Endodermal cell (in vitro differentiated cells): ENCODE results near the gene KIAA0232. TPM values are rescaled to one million over a fixed set of nuclear protein-coding genes. Genes with fewer than 3 reads are reported as not detected.

Source experiments
- DNase-seq: peaks from one replicate; pipeline ENCODE4 v3.0.0-alpha.2; 2017
- H3K27ac ChIP-seq: 2 replicates; pipeline ENCODE4 v1.5.1; 2013; ENCODE audit warnings: mild to moderate bottlenecking, low read depth, low read length, moderate library complexity
- H3K27me3 ChIP-seq: 2 replicates; pipeline ENCODE4 v1.6.1; 2013; ENCODE audit warnings: mild to moderate bottlenecking, low read length, moderate library complexity; ENCODE audit not compliant: insufficient read depth, control insufficient read depth, poor library complexity, severe bottlenecking
- H3K36me3 ChIP-seq: 2 replicates; pipeline ENCODE4 v1.7.0; 2013; ENCODE audit warnings: mild to moderate bottlenecking, low read length, moderate library complexity; ENCODE audit not compliant: control insufficient read depth, insufficient read depth
- H3K4me1 ChIP-seq: one replicate; pipeline ENCODE4 v1.7.0; 2013; ENCODE audit warnings: low read length; ENCODE audit not compliant: control insufficient read depth, insufficient read depth
- H3K4me3 ChIP-seq: 2 replicates; pipeline ENCODE4 v1.5.1; 2013; ENCODE audit warnings: mild to moderate bottlenecking, low read length, moderate library complexity
- H3K9ac ChIP-seq: 2 replicates; pipeline ENCODE4 v1.6.1; 2013; ENCODE audit warnings: mild to moderate bottlenecking, low read length, moderate library complexity; ENCODE audit not compliant: poor library complexity, severe bottlenecking; ENCODE audit errors: extremely low read depth
- H3K9me3 ChIP-seq: 2 replicates; pipeline ENCODE4 v1.6.1; 2013; ENCODE audit warnings: mild to moderate bottlenecking, low read length, moderate library complexity; ENCODE audit not compliant: control insufficient read depth
- H3K27ac Mint-ChIP-seq: 2 replicates; pipeline ENCODE4 v1.8.0; 2020; ENCODE audit warnings: mixed read lengths
- H3K27me3 Mint-ChIP-seq: 2 replicates; pipeline ENCODE4 v1.8.0; 2021; ENCODE audit warnings: mild to moderate bottlenecking, mixed read lengths; ENCODE audit not compliant: insufficient read depth
- H3K36me3 Mint-ChIP-seq: 2 replicates; pipeline ENCODE4 v1.8.0; 2020; ENCODE audit warnings: low read depth, mixed read lengths
- H3K4me1 Mint-ChIP-seq: 2 replicates; pipeline ENCODE4 v1.8.0; 2020; ENCODE audit warnings: mixed read lengths
- H3K4me3 Mint-ChIP-seq: 2 replicates; pipeline ENCODE4 v1.8.0; 2020; ENCODE audit warnings: mild to moderate bottlenecking, moderate library complexity, mixed read lengths
- H3K9me3 Mint-ChIP-seq: 2 replicates; pipeline ENCODE4 v1.8.0; 2020; ENCODE audit warnings: mild to moderate bottlenecking, mixed read lengths
- CTCF ChIP-seq: fragments of 200-600 bp; sonication (generic); conservative IDR thresholded peaks from 2 replicates; pipeline ENCODE4 v1.5.0; 2021; ENCODE audit warnings: antibody characterized with exemption, mild to moderate bottlenecking
- WGBS, 2 experiments: methylation state at CpG; one replicate each; pipeline versions ENCODE4 v1.1.5 to v1.1.7; 2013; ENCODE audit warnings: missing lambda C conversion rate in 2 of 2, mixed read lengths in 1 of 2; ENCODE audit not compliant: insufficient coverage in 1 of 2, insufficient read length in 1 of 2; 5-methylcytosine and 5-hydroxymethylcytosine counted together
- total RNA-seq, 2 donors: library from RNA; stranded (reverse); fragmentation: NEBNext Ultra II Directional in 1 of 2; extraction: Animal tissue kit (Norgen Biotek cat#: 25700) in 1 of 2; gene quantifications; 2 replicates in 1 of 2; 3 replicates in 1 of 2; pipeline ENCODE4 v1.2.1, GENCODE V29; 2021

The KIAA0232 gene
- total RNA-seq, 2 donors from 2014 or later, result 32.9 to 43.5 TPM

DNA sequence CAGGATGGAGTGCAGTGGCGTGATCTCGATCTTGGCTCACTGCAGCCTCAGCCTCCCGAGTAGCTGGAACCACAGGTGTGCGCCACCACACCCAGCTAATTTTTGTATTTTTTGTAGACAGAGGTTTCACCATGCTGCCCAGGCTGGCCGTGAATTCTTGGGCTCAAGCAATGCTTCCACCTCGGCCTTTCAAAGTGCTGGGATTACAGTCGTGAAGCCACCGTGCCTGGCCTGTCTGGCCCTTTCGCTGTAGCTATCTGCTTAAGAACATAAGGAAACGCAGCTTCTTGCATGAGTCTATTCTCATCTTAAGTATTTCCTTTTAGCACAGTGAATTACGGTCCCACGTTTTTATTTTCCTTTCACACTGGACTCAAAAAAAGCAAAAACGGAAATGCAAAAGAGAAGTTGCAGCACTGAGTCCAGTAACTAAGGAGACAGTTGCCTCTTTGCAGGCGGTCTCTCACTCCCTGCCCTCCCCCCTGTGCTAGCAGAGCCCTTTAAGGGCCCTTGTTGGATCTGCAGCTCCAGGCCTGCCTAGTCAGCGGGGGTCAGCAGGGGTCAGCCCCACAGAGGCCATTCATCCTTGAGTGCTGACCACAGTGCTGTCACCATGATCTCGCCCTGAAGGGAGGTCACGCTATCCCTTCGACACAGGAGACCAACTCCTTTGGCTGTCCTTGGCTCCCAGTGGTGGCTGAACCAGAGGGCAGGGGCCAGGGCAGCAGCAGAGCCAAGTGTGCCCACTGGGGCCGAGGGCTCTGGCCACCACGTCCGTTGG is 105.3 kb downstream of the KIAA0232 start:
- Mint-ChIP-seq H3K27me3 (no peaks in the 10 kb centered on the region), H3K36me3 (peaks cover 18% of the 10 kb centered on the region), H3K27ac (no peak overlapping the region), H3K9me3 (peaks cover 17% of the 10 kb centered on the region), H3K4me3 (no peak overlapping the region), H3K4me1 (peaks cover 6% of the 10 kb centered on the region)
- Histone ChIP-seq H3K27me3 (no peaks in the 10 kb centered on the region), H3K36me3 (peaks cover 10% of the 10 kb centered on the region), H3K4me1 (no peaks in the 10 kb centered on the region), H3K9me3 (peaks cover 4% of the 10 kb centered on the region), H3K4me3 (no peak overlapping the region), H3K27ac (no peak overlapping the region), H3K9ac (no peak overlapping the region)
- no peak for DNase-seq
- no peak for TF ChIP-seq CTCF
- 87 to 92% methylated on average over 15 to 21 of the region's 21 CpGs for WGBS, 2 experiments

DNA sequence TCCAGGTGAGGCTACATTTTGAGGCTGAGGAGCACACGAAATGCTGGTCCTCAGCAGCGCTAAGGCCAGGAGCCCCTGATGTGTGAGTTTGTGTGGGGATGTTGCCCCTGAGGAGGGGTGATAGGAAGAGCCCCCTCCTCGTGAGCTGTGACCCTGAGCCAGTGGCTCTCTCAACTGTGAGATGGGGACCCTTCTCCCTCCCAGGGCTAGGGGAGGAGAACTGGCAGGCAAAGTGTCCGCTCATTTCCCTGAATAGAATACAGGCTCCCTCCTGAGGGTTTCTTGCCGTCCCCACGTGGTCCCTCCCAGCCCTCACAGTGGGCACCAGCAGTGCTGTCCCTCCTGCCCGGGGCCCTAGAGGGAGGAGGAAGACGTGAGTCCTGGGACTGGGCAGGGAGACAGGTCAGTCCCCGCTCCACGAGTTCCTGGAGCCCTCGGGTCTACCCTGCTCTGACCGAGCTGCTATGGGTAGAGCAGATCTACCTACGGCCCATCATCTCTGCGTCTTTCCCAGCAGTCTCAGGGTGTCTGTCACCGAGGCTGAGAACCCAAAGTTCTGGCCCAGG is 106.1 kb downstream of the KIAA0232 start:
- Mint-ChIP-seq H3K27me3 (no peaks in the 10 kb centered on the region), H3K27ac (no peak overlapping the region), H3K4me3 (no peak overlapping the region), H3K36me3 (peaks cover 10% of the 10 kb centered on the region), H3K9me3 (peaks cover 17% of the 10 kb centered on the region), H3K4me1 (peaks cover 6% of the 10 kb centered on the region)
- Histone ChIP-seq H3K4me3 (no peak overlapping the region), H3K27ac (no peak overlapping the region), H3K27me3 (no peaks in the 10 kb centered on the region), H3K36me3 (peaks cover 2% of the 10 kb centered on the region), H3K9ac (no peak overlapping the region), H3K9me3 (peaks cover 4% of the 10 kb centered on the region), H3K4me1 (no peaks in the 10 kb centered on the region)
- WGBS, 2 experiments, result 86 to 89% methylated on average over 8 to 15 of the region's 15 CpGs
- TF ChIP-seq CTCF, result no peak
- DNase-seq, result no peak

GRCh38 chr4:6889101-6889735 is 106.7 kb downstream of the KIAA0232 start:
- Mint-ChIP-seq H3K27ac (no peak overlapping the region), H3K36me3 (peaks cover 10% of the 10 kb centered on the region), H3K9me3 (peaks cover 17% of the 10 kb centered on the region), H3K4me3 (no peak overlapping the region), H3K4me1 (peaks cover 6% of the 10 kb centered on the region), H3K27me3 (no peaks in the 10 kb centered on the region)
- Histone ChIP-seq H3K27me3 (no peaks in the 10 kb centered on the region), H3K9ac (no peak overlapping the region), H3K9me3 (peaks cover 4% of the 10 kb centered on the region), H3K36me3 (no peaks in the 10 kb centered on the region), H3K27ac (no peak overlapping the region), H3K4me3 (no peak overlapping the region), H3K4me1 (no peaks in the 10 kb centered on the region)
- no peak for DNase-seq
- TF ChIP-seq CTCF, result no peak
- WGBS, 2 experiments, result 94% methylated on average over 32 to 37 of the region's 37 CpGs
